Body of pancreas (tissue), 4 donors: ENCODE data around the gene KRTAP20-3. TPM values are rescaled to one million over a fixed set of nuclear protein-coding genes. Genes with fewer than 3 reads are reported as not detected.

Experiments used
- ATAC-seq: fragments of 150-250 bp; one replicate; pipeline ENCODE4 v1.9.1; 2016
- DNase-seq, 4 donors: peaks; one replicate each; pipeline ENCODE4 v3.0.0-alpha.2; 2019
- H3K27ac ChIP-seq, 4 donors: fragments of 200-600 bp; sonication (generic); 1 replicate in 3 of 4; 2 replicates in 1 of 4; pipeline versions ENCODE4 v1.5.1 to v1.6.1; 2016 to 2019; ENCODE audit warnings: mild to moderate bottlenecking in 1 of 4, mixed read lengths in 1 of 4, moderate library complexity in 1 of 4
- H3K27me3 ChIP-seq, 2 donors: fragments of 200-600 bp; sonication (generic); one replicate each; pipeline ENCODE4 v1.6.0; 2016; ENCODE audit warnings: mild to moderate bottlenecking in 1 of 2
- H3K36me3 ChIP-seq, 2 donors: fragments of 200-600 bp; sonication (generic); replicated peaks in 1 of 2; 2 replicates each; pipeline ENCODE4 v1.5.1; 2016; ENCODE audit warnings: low read depth in 2 of 2; ENCODE audit not compliant: insufficient read depth in 1 of 2
- H3K4me1 ChIP-seq: fragments of 200-600 bp; sonication (generic); one replicate; pipeline ENCODE4 v1.6.0; 2016
- H3K4me3 ChIP-seq, 2 donors: fragments of 200-600 bp; sonication (generic); 1 replicate in 1 of 2; 2 replicates in 1 of 2; pipeline ENCODE4 v1.5.1; 2016 to 2019
- H3K9me3 ChIP-seq, 3 donors: fragments of 200-600 bp; sonication (generic); 1 replicate in 2 of 3; 2 replicates in 1 of 3; pipeline ENCODE4 v1.5.1; 2016
- POLR2A ChIP-seq, 3 donors: fragments of 450-650 bp; IDR thresholded peaks; one replicate each; pipeline ENCODE4 v1.6.1; 2016; ENCODE audit warnings: antibody characterized with exemption in 3 of 3, mild to moderate bottlenecking in 2 of 3
- WGBS, 2 donors: methylation state at CpG; one replicate each; pipeline ENCODE4 v1.1.5; 2017; 5-methylcytosine and 5-hydroxymethylcytosine counted together
- intact Hi-C: fragments of 100-400 bp; cut with DNase I; formaldehyde crosslinking; loops from one replicate; pipeline ENCODE4 v1.15.1; 2023
- total RNA-seq, 2 donors: library from RNA; depleted of rRNA; stranded (reverse); fragments of >200 nt; gene quantifications; one replicate each; pipeline ENCODE4 v1.1.0, GENCODE V29; 2016
- TF ChIP-seq, protein P1 (sequence below), 7 experiments: fragments of 450-650 bp in 4 of 7; fragments of 200-600 bp in 3 of 7; sonication (generic) in 3 of 7; IDR thresholded peaks; one replicate each; pipeline ENCODE4 v1.5.1; 2016 to 2019; ENCODE audit warnings: antibody characterized with exemption in 7 of 7

KRTAP20-3 gene
- total RNA-seq, 2 donors from 2014 or later = not detected

DNA sequence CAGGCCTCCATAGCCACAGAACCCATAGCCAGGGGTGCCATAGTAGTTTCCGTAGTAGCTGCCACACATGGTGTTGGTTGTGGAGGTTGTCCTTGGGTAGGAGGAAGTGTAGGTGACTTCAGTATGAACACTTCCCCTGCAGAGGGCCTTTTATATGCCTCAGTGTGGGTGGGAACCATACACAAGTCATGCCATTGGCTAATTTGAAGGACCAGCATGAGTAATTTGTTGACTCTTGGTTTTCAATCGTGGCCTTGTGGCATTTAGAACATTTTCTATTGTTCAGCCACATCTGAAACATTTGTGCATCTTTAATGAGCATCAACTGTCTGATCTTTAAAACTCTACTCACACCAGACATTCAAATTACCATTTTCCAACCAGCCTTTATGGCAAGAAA, 28.8 kb upstream of the KRTAP20-3 start, which contains the start of gene KRTAP6-1:
KRTAP6-1 (minus strand) TSS at position 95 of the 400 bp plus-strand sequence; CDS start at position 69, 26 bp downstream.
- H3K4me1 ChIP-seq = no peaks in the 10 kb centered on the region
- no peak for ATAC-seq
- intact Hi-C loops = no loop called here
- H3K36me3 ChIP-seq = no peaks in the 10 kb centered on the region
- DNase-seq = no peak
- no peaks in the 10 kb centered on the region for H3K27me3 ChIP-seq
- H3K4me3 ChIP-seq = no peak within 1 kb of the TSS
- no peak within 1 kb of the TSS for H3K27ac ChIP-seq
- no peak for TF ChIP-seq POLR2A (IDR thresholded peaks at IDR 0.05)
- no peaks in the 10 kb centered on the region for H3K9me3 ChIP-seq
- WGBS, 2 donors = 50 to 65% methylated on average over 2 of the region's 2 CpGs

DNA sequence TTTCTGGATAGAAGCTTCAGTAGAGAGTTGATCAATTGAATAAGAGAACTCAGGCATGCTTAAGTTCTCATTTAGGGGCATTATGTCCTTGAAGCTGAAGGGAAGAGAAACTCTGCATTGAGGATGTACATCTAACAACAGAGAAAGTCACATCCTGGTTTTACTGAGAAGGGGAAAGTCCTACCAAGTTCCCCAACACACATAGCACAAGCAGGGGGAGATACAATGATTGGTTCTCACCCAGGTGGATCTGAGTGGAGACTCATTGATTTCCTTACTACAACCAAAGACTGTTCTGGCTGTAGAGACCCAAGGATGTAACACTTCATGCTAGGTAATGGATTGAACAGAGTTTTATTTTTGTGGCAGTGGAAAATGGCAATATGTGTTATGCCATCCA, 27.5 kb upstream of the KRTAP20-3 start:
- Histone ChIP-seq H3K4me1 (no peaks in the 10 kb centered on the region), H3K27ac (no peak overlapping the region), H3K9me3 (no peaks in the 10 kb centered on the region), H3K36me3 (no peaks in the 10 kb centered on the region), H3K27me3 (no peaks in the 10 kb centered on the region), H3K4me3 (no peak overlapping the region)
- TF ChIP-seq, protein P1, sequence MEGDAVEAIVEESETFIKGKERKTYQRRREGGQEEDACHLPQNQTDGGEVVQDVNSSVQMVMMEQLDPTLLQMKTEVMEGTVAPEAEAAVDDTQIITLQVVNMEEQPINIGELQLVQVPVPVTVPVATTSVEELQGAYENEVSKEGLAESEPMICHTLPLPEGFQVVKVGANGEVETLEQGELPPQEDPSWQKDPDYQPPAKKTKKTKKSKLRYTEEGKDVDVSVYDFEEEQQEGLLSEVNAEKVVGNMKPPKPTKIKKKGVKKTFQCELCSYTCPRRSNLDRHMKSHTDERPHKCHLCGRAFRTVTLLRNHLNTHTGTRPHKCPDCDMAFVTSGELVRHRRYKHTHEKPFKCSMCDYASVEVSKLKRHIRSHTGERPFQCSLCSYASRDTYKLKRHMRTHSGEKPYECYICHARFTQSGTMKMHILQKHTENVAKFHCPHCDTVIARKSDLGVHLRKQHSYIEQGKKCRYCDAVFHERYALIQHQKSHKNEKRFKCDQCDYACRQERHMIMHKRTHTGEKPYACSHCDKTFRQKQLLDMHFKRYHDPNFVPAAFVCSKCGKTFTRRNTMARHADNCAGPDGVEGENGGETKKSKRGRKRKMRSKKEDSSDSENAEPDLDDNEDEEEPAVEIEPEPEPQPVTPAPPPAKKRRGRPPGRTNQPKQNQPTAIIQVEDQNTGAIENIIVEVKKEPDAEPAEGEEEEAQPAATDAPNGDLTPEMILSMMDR (IDR thresholded peaks at IDR 0.05) = no peak
- no peak for TF ChIP-seq POLR2A (IDR thresholded peaks at IDR 0.05)
- ATAC-seq (no peak), DNase-seq (no peak)
- intact Hi-C loops = no loop called here

DNA sequence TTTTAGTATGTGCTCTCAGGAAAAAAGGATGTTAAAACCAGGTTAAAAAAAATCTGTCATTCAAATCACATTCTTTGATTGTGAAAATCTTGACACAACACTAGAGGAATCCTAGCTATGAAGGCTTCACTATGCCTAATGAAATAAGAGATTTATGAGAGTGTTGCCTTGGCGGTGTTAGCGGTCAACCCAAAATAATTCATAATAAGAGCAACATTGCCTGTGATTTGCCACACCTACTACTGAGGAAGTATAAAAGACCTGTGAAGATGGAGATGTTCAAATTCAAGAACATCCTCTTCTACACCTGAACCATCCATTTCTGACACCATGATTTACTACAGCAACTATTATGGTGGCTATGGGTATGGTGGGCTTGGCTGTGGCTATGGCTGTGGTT, 26.5 kb upstream of the KRTAP20-3 start, which contains the start of gene KRTAP20-1:
KRTAP20-1 (plus strand) TSS at position 301 of the 400 bp plus-strand sequence; CDS start at position 331, 30 bp downstream.
- Histone ChIP-seq H3K4me3 (no peak within 1 kb of the TSS), H3K4me1 (no peaks in the 10 kb centered on the region), H3K36me3 (no peaks in the 10 kb centered on the region), H3K27ac (no peak within 1 kb of the TSS), H3K9me3 (no peaks in the 10 kb centered on the region), H3K27me3 (no peaks in the 10 kb centered on the region)
- DNase-seq (no peak), ATAC-seq (no peak)
- intact Hi-C loops = no loop called here
- 76 to 94% methylated on average over 2 of the region's 2 CpGs for WGBS, 2 donors
- TF ChIP-seq, protein P1 (IDR thresholded peaks at IDR 0.05) = no peak
- no peak for TF ChIP-seq POLR2A (IDR thresholded peaks at IDR 0.05)

DNA sequence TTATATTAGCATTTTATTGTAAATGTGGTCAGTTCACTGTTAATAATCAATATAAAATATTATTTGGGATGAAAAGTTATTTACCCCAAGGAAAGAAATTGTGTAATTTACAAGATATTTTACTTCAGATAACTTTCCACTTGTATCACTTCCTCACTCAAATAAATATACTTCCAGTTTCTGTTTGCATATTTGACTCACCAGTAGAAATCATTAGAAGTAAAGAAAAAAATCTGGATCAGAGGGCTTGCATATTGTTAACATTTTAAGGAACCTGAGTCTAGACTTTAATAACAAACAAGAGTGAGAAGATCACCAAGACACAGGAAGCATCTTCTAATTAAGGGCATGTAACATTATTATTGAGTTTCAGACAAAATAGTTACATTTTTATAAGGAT, 22.6 kb upstream of the KRTAP20-3 start:
- Histone ChIP-seq H3K9me3 (no peaks in the 10 kb centered on the region), H3K4me3 (no peak overlapping the region)
- no peak for DNase-seq

DNA sequence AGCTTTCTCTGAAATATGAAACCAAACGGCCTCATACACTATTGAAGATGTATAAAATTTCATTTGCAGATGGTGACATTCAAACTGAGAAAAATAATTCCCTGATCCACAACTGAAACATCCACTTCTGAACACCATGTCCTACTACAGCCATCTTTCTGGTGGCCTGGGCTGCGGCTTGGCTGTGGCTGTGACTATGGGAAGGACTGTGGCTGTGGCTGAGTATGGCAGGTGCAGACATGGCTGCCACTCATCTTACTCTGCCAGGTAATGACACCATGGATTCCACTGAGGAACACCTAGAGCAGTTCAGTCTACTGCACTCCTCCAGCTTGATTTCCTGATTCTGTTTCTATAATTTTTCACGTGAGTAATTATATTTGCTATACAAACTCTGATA, 22.1 kb upstream of the KRTAP20-3 start, which contains the start of gene KRTAP20-4:
KRTAP20-4 (plus strand) TSS at position 106 of the 400 bp plus-strand sequence.
- Histone ChIP-seq H3K27me3 (no peaks in the 10 kb centered on the region), H3K27ac (no peak within 1 kb of the TSS), H3K4me3 (no peak within 1 kb of the TSS), H3K4me1 (no peaks in the 10 kb centered on the region), H3K36me3 (no peaks in the 10 kb centered on the region), H3K9me3 (no peaks in the 10 kb centered on the region)
- intact Hi-C loops = no loop called here
- TF ChIP-seq, protein P1 (IDR thresholded peaks at IDR 0.05) = no peak
- no peak for TF ChIP-seq POLR2A (IDR thresholded peaks at IDR 0.05)
- no peak for DNase-seq
- ATAC-seq = no peak
- 70 to 80% methylated on average over 3 of the region's 3 CpGs for WGBS, 2 donors

More for the DNA sequence above, 22.6 kb upstream of the KRTAP20-3 start:
- TF ChIP-seq POLR2A (IDR thresholded peaks at IDR 0.05) = no peak
- TF ChIP-seq, protein P1 (IDR thresholded peaks at IDR 0.05) = no peak
- intact Hi-C loops = no loop called here
- Histone ChIP-seq H3K36me3 (no peaks in the 10 kb centered on the region), H3K4me1 (no peaks in the 10 kb centered on the region), H3K27me3 (no peaks in the 10 kb centered on the region), H3K27ac (no peak overlapping the region)
- ATAC-seq = no peak
